RWPE2 (cell line): ENCODE measurements around the gene BSX.

Experiments used
- ATAC-seq: fragments of 200-7000 bp; cut with Tn5 transposase; 3 replicates; pipeline ENCODE4 v1.9.1; 2021; ENCODE audit warnings: low read depth
- DNase-seq: peaks from one replicate; pipeline ENCODE4 v3.0.0-alpha.2; 2020; ENCODE audit warnings: low spot score
- H3K27ac ChIP-seq: fragments of 450-650 bp; 2 replicates; pipeline ENCODE4 v1.5.1; 2017; ENCODE audit warnings: mild to moderate bottlenecking; ENCODE audit not compliant: poor library complexity, severe bottlenecking
- H3K27me3 ChIP-seq: fragments of 250-450 bp; sonication (Bioruptor Pico); 2 replicates; pipeline ENCODE4 v1.5.1; 2021; ENCODE audit warnings: mild to moderate bottlenecking, moderate library complexity; ENCODE audit not compliant: insufficient read depth, poor library complexity, severe bottlenecking
- H3K36me3 ChIP-seq: fragments of 250-450 bp; sonication (Bioruptor Pico); 2 replicates; pipeline ENCODE4 v1.5.1; 2020; ENCODE audit warnings: low read depth, mild to moderate bottlenecking, moderate library complexity
- H3K4me1 ChIP-seq: fragments of 250-450 bp; sonication (Bioruptor Pico); 2 replicates; pipeline ENCODE4 v1.5.1; 2021; ENCODE audit warnings: mild to moderate bottlenecking, moderate library complexity; ENCODE audit not compliant: insufficient read depth, poor library complexity, severe bottlenecking
- H3K4me3 ChIP-seq: fragments of 250-450 bp; sonication (Bioruptor Pico); 2 replicates; pipeline ENCODE4 v1.5.1; 2021; ENCODE audit warnings: mild to moderate bottlenecking, moderate library complexity; ENCODE audit not compliant: severe bottlenecking
- H3K9me3 ChIP-seq: fragments of 250-450 bp; sonication (Bioruptor Pico); 2 replicates; pipeline ENCODE4 v1.5.1; 2021; ENCODE audit warnings: mild to moderate bottlenecking, moderate library complexity; ENCODE audit not compliant: severe bottlenecking
- CTCF ChIP-seq: fragments of 450-650 bp; IDR thresholded peaks from one replicate; pipeline ENCODE4 v1.5.1; 2017; ENCODE audit warnings: mild to moderate bottlenecking, moderate library complexity; ENCODE audit not compliant: poor library complexity, severe bottlenecking

The BSX gene

GRCh38 chr11:122981388-122982264 lies at the start of gene BSX:
Gene BSX (minus strand): TSS chr11:122981834. CDS start chr11:122981671, 163 bp downstream.
- DNase-seq (peak; percentile 62), ATAC-seq (peak; percentile 63)
- Histone ChIP-seq H3K4me3 (no peak within 1 kb of the TSS), H3K9me3 (no peaks in the 10 kb centered on the region), H3K36me3 (no peaks in the 10 kb centered on the region), H3K4me1 (no peaks in the 10 kb centered on the region), H3K27ac (no peak within 1 kb of the TSS), H3K27me3 (peaks cover 100% of the 10 kb centered on the region)
- no peak for TF ChIP-seq CTCF

GRCh38 chr11:123030517-123030916 lies 48.9 kb upstream of the BSX start:
- Histone ChIP-seq H3K4me3 (no peak overlapping the region), H3K9me3 (no peaks in the 10 kb centered on the region), H3K27ac (no peak overlapping the region), H3K4me1 (no peaks in the 10 kb centered on the region), H3K27me3 (no peaks in the 10 kb centered on the region), H3K36me3 (no peaks in the 10 kb centered on the region)
- ATAC-seq (no peak), DNase-seq (no peak)
- TF ChIP-seq CTCF: no peak

GRCh38 chr11:123020968-123021367 lies 39.3 kb upstream of the BSX start:
- Histone ChIP-seq H3K4me3 (no peak overlapping the region), H3K27ac (no peak overlapping the region), H3K9me3 (no peaks in the 10 kb centered on the region), H3K36me3 (no peaks in the 10 kb centered on the region), H3K4me1 (no peaks in the 10 kb centered on the region), H3K27me3 (no peaks in the 10 kb centered on the region)
- TF ChIP-seq CTCF: peak; percentile 68
- DNase-seq: no peak
- ATAC-seq: peak; percentile 63; the same call in 2 of the 3 replicates

- Histone ChIP-seq H3K4me3 (no peak overlapping the region), H3K27me3 (peaks cover 2% of the 10 kb centered on the region), H3K4me1 (no peaks in the 10 kb centered on the region), H3K9me3 (no peaks in the 10 kb centered on the region), H3K36me3 (no peaks in the 10 kb centered on the region), H3K27ac (no peak overlapping the region)
- DNase-seq (no peak), ATAC-seq (no peak)
- TF ChIP-seq CTCF: no peak
Measured at GRCh38 chr11:123018702-123019101, 37.1 kb upstream of the BSX start.

- ATAC-seq (no peak), DNase-seq (no peak)
- peaks cover 7% of the 10 kb centered on the region for H3K27me3 ChIP-seq
- TF ChIP-seq CTCF: no peak
- no peaks in the 10 kb centered on the region for H3K36me3 ChIP-seq
- H3K4me1 ChIP-seq: no peaks in the 10 kb centered on the region
- H3K4me3 ChIP-seq: no peak overlapping the region
- H3K9me3 ChIP-seq: no peaks in the 10 kb centered on the region
- no peak overlapping the region for H3K27ac ChIP-seq
Measured at GRCh38 chr11:123011510-123011909, 29.9 kb upstream of the BSX start.
